Measurements from ENCODE around the gene TTC28. TPM values are rescaled to one million over a fixed set of nuclear protein-coding genes. Genes with fewer than 3 reads are reported as not detected.

Gene TTC28
- total RNA-seq, 1 experiment from 2014 or later = 0.12 TPM

DNA sequence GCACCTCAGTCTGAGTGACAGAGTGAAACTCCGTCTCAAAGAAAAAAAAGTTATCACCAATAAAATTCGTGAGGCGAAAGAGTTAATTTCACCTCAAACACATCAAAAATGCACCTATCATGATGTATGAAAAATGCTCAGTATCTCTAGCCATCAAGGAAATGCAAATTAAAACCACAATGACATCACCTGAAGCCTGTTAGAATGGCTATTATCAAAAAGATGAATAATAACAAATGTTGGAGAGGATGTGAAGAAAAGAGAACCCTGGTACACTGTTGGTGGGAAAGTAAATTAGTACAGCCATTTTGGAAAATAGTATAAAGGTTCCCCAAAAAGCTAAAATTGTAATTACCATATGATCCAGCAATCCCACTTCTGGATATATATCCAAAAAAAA is 38.4 kb upstream of the TTC28 start:
- BruUV-seq (replicated peaks) = no TSS peak
- intact Hi-C loops (cut with micrococcal nuclease) = no loop called here
- Histone ChIP-seq H4K20me1 (ENCODE audit: insufficient read depth) (no peaks in the 10 kb centered on the region), H3K9ac (ENCODE audit: low read length) (no peak overlapping the region), H3K4me1 (ENCODE audit: control insufficient read depth in 1 of 2, insufficient read depth in 2 of 2, low read length in 2 of 2) (no peaks in the 10 kb centered on the region), H2AFZ (ENCODE audit: low read depth, low read length, poor library complexity, severe bottlenecking) (no peak overlapping the region), H3K9me2 (ENCODE audit: insufficient read depth) (no peaks in the 10 kb centered on the region), H3K27me3 (ENCODE audit: insufficient read depth, low read length) (no peaks in the 10 kb centered on the region), H3K79me2 (ENCODE audit: insufficient read depth, low read length) (no peaks in the 10 kb centered on the region), H3K9me3 (ENCODE audit: control insufficient read depth in 1 of 2, insufficient read depth in 1 of 2, low read depth in 1 of 2, low read length in 2 of 2) (no peaks in the 10 kb centered on the region), H3K36me3 (ENCODE audit: control insufficient read depth in 1 of 2, insufficient read depth in 2 of 2, low read length in 2 of 2) (peaks cover 15 to 18% of the 10 kb centered on the region in 2 experiments; a peak in 3 of 4 replicates), H3K27ac (ENCODE audit: low read depth, low read length) (no peak overlapping the region), H3K4me2 (ENCODE audit: low read length) (no peak overlapping the region), H3K4me3 (replicated peaks in 1 of 2; ENCODE audit: low read depth in 1 of 2, low read length in 2 of 2) (no peak overlapping the region)
- TF ChIP-seq SIN3A (IDR thresholded peaks at IDR 0.05; ENCODE audit: low read depth) = no peak
- TF ChIP-seq ATF3 (IDR thresholded peaks at IDR 0.05) = no peak
- TF ChIP-seq EZH2 (IDR thresholded peaks at IDR 0.05) = no peak
- no peak for TF ChIP-seq SP1 (IDR thresholded peaks at IDR 0.05; ENCODE audit: low read depth)
- DNase-seq (ENCODE audit: low read depth, low spot score) (no peak), ATAC-seq (no peak)
- ChIA-PET RAD21 (ENCODE audit: low non-redundant PET in 1 of 2, low total read pairs in 2 of 2, uncharacterized antibody in 2 of 2, unreplicated experiment in 2 of 2) (interaction anchor here in 1 of 2 experiments (0.5 kb wide), 1 partner anchor 16 kb away, joined by 3 read pairs; no protein-coding TSS in a partner anchor), CTCF (no interaction called here), POLR2A (no interaction called here)

- ChIA-PET RAD21 (ENCODE audit: low non-redundant PET in 1 of 2, low total read pairs in 2 of 2, uncharacterized antibody in 2 of 2, unreplicated experiment in 2 of 2) (no interaction called here), POLR2A (no interaction called here), CTCF (no interaction called here)
- Histone ChIP-seq H3K27ac (ENCODE audit: low read depth, low read length) (no peak overlapping the region), H3K27me3 (ENCODE audit: insufficient read depth, low read length) (no peaks in the 10 kb centered on the region), H4K20me1 (ENCODE audit: insufficient read depth) (no peaks in the 10 kb centered on the region), H3K4me2 (ENCODE audit: low read length) (no peak overlapping the region), H3K79me2 (ENCODE audit: insufficient read depth, low read length) (no peaks in the 10 kb centered on the region), H3K9me3 (ENCODE audit: control insufficient read depth in 1 of 2, insufficient read depth in 1 of 2, low read depth in 1 of 2, low read length in 2 of 2) (no peaks in the 10 kb centered on the region), H2AFZ (ENCODE audit: low read depth, low read length, poor library complexity, severe bottlenecking) (no peak overlapping the region), H3K36me3 (ENCODE audit: control insufficient read depth in 1 of 2, insufficient read depth in 2 of 2, low read length in 2 of 2) (peaks cover 13 to 14% of the 10 kb centered on the region in 2 experiments; a peak in 2 of 4 replicates), H3K4me3 (replicated peaks in 1 of 2; ENCODE audit: low read depth in 1 of 2, low read length in 2 of 2) (no peak overlapping the region), H3K9me2 (ENCODE audit: insufficient read depth) (no peaks in the 10 kb centered on the region), H3K4me1 (ENCODE audit: control insufficient read depth in 1 of 2, insufficient read depth in 2 of 2, low read length in 2 of 2) (no peaks in the 10 kb centered on the region; a peak in 1 of 4 replicates), H3K9ac (ENCODE audit: low read length) (no peak overlapping the region)
- no peak for TF ChIP-seq ELF1 (IDR thresholded peaks at IDR 0.05; ENCODE audit: borderline replicate concordance, low read depth)
- no peak for TF ChIP-seq CEBPB (IDR thresholded peaks at IDR 0.05; ENCODE audit: low read depth)
- TF ChIP-seq ATF3 (IDR thresholded peaks at IDR 0.05) = no peak
- no peak for TF ChIP-seq REST (IDR thresholded peaks at IDR 0.05; ENCODE audit: low read depth)
- TF ChIP-seq EZH2phosphoT487 (IDR thresholded peaks at IDR 0.05; ENCODE audit: borderline replicate concordance) = no peak
- TF ChIP-seq, protein P1, sequence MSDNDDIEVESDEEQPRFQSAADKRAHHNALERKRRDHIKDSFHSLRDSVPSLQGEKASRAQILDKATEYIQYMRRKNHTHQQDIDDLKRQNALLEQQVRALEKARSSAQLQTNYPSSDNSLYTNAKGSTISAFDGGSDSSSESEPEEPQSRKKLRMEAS (IDR thresholded peaks at IDR 0.05) = no peak
- TF ChIP-seq CTCF (IDR thresholded peaks at IDR 0.05 in 2 of 3, conservative IDR thresholded peaks at IDR 0.05 in 1 of 3; ENCODE audit: borderline replicate concordance in 1 of 3, insufficient read depth in 1 of 3, low read depth in 2 of 3, low read length in 2 of 3) = no peak
- TF ChIP-seq JUND (IDR thresholded peaks at IDR 0.05) = no peak
- TF ChIP-seq FOSL1 (IDR thresholded peaks at IDR 0.05; ENCODE audit: low read depth) = no peak
- no peak for TF ChIP-seq EGR1 (IDR thresholded peaks at IDR 0.05; ENCODE audit: low read depth)
- intact Hi-C loops (cut with micrococcal nuclease) = no loop called here
- DNase-seq (ENCODE audit: low read depth, low spot score) (no peak), ATAC-seq (no peak)
- BruUV-seq (replicated peaks) = no TSS peak
These were observed 37.0 kb upstream of the TTC28 start for GRCh38 chr22:28716686-28717085.
